Heart right ventricle (tissue), 16 donors: Measurements from ENCODE around the gene TNS1. TPM values are rescaled to one million over a fixed set of nuclear protein-coding genes. Genes with fewer than 3 reads are reported as not detected.
A peak's percentile ranks its signal among the peaks of the same experiment; 100 is the strongest.

Source experiments
- ATAC-seq, 8 donors: fragments of 200-7000 bp; cut with Tn5 transposase; one replicate each; pipeline ENCODE4 v1.9.1; 2020; ENCODE audit warnings: mild to moderate bottlenecking in 8 of 8, moderate library complexity in 8 of 8, moderate number of reproducible peaks in 1 of 8
- DNase-seq, 2 donors: peaks; one replicate each; pipeline ENCODE4 v3.0.0-alpha.2; 2020
- H3K27ac ChIP-seq, 10 donors: fragments of 200-600 bp; sonication (generic) in 2 of 10; one replicate each; pipeline versions ENCODE4 v1.5.0 to v1.8.0; 2020 to 2022; ENCODE audit warnings: mild to moderate bottlenecking in 3 of 10
- H3K27me3 ChIP-seq, 7 donors: fragments of 200-600 bp; one replicate each; pipeline ENCODE4 v1.8.0; 2021 to 2022; ENCODE audit warnings: mild to moderate bottlenecking in 2 of 7
- H3K36me3 ChIP-seq, 9 donors: fragments of 200-600 bp; sonication (generic) in 1 of 9; one replicate each; pipeline versions ENCODE4 v1.5.0 to v1.8.0; 2020 to 2022; ENCODE audit warnings: mild to moderate bottlenecking in 2 of 9
- H3K4me1 ChIP-seq, 9 donors: fragments of 200-600 bp; sonication (generic) in 1 of 9; one replicate each; pipeline versions ENCODE4 v1.5.0 to v1.8.0; 2020 to 2022; ENCODE audit warnings: mild to moderate bottlenecking in 4 of 9
- H3K4me3 ChIP-seq, 10 donors: fragments of 200-600 bp; sonication (generic) in 2 of 10; one replicate each; pipeline versions ENCODE4 v1.5.0 to v1.8.0; 2020 to 2022; ENCODE audit warnings: mild to moderate bottlenecking in 7 of 10, moderate library complexity in 2 of 10
- H3K9me3 ChIP-seq, 11 donors: fragments of 200-600 bp in 10 of 11; sonication (generic) in 2 of 11; one replicate each; pipeline versions ENCODE4 v1.5.0 to v1.8.0; 2013 to 2022; ENCODE audit warnings: mild to moderate bottlenecking in 2 of 11, control low read depth in 1 of 11, moderate library complexity in 1 of 11
- CTCF ChIP-seq, 9 donors: fragments of 200-600 bp; sonication (generic) in 2 of 9; IDR thresholded peaks; one replicate each; pipeline versions ENCODE4 v1.5.0 to v1.8.0; 2021 to 2022; ENCODE audit warnings: antibody characterized with exemption in 9 of 9, mild to moderate bottlenecking in 5 of 9, moderate library complexity in 1 of 9
- WGBS, 2 donors: extraction: QIAGEN DNeasy Blood & Tissue Kit; methylation state at CpG; one replicate each; pipeline ENCODE4 v1.1.7; 2013; ENCODE audit warnings: inconsistent platforms in 1 of 2; 5-methylcytosine and 5-hydroxymethylcytosine counted together
- intact Hi-C, 10 donors: fragments of 100-400 bp; cut with DNase I; formaldehyde crosslinking; loops; one replicate each; pipeline versions ENCODE4 v1.11.1 to v1.14.2; 2022
- polyA plus RNA-seq, 2 donors: library from polyadenylated mRNA; stranded (reverse); fragments of 200-250 nt; gene quantifications; one replicate each; pipeline ENCODE4 v1.2.3, GENCODE V29; 2013
- total RNA-seq, 10 donors: library from RNA; stranded (reverse); fragmentation: NEBNext Ultra II Directional in 3 of 10; extraction: Animal tissue kit (Norgen Biotek cat#: 25700) in 3 of 10; gene quantifications; one replicate each; pipeline versions ENCODE4 v1.2.1 to v1.2.4, GENCODE V29; 2021 to 2023
- donor health status: Arrhythmogenic right ventricular cardiomyopathy.
- donor health status: ischemic (EF 13 %, LVEDD 7.1; RV severe dilation, severe dysfunction).
- donor health status: healthy with polysubstance abuse.
- donor health status: DM: no; HTN: yes; CAD: no.
- donor health status: DM: no; HTN: no; CAD: no.
- donor health status: ischemic (EF 25% LVEDD 6.9; RV normal size, moderate dysfunction).
- donor health status: ischemic (EF 25% LVEDD 5.7; RV mildly dilated, moderate dysfunction).
- donor health status: healthy.
- donor health status: DM: yes; HTN: yes; CAD: no.
- donor health status: Ischemic cardiomyopathy.
- donor health status: ischemic (EF 35%, LVEDD 5.7; RV mildly dilated, moderate dysfunction).
- donor health status: nonischemic (EF 11% LVEDD 7.7; RV severe dilation, severe dysfunction).
- donor health status: DM: yes; HTN: yes; CAD: no.
- donor health status: PGD.
- donor health status: ischemic (EF 29% LVEDD 5.4; RV normal size, mild dysfunction).
- donor health status: nonischemic (EF 23%, LVEDD 6.1; RV moderate dilation, normal function).

The TNS1 gene
- total and polyA plus RNA-seq, 12 donors: 64.6 to 844 (median 731) TPM

- ATAC-seq (peak in 1 of 8 donors; percentile 1), DNase-seq (no peak)
- peak overlapping the region; percentile 36 to 99 (median 94) for H3K27ac ChIP-seq
- H3K9me3 ChIP-seq: no peaks in the 10 kb centered on the region
- no peak for TF ChIP-seq CTCF (IDR thresholded peaks at IDR 0.05)
- intact Hi-C loops: no loop called here
- no peak overlapping the region for H3K4me3 ChIP-seq
- H3K36me3 ChIP-seq: peaks cover 0 to 52% (median 36%) of the 10 kb centered on the region in 9 donors
- no peaks in the 10 kb centered on the region for H3K27me3 ChIP-seq
- peaks cover 72 to 100% (median 100%) of the 10 kb centered on the region in 9 donors for H3K4me1 ChIP-seq
- WGBS, 2 donors: 46 to 48% methylated on average over 10 of the region's 10 CpGs
These were observed 86.1 kb downstream of the TNS1 start for GRCh38 chr2:217916504-217917254.

- Histone ChIP-seq H3K27ac (peak overlapping the region; percentile 36 to 99 (median 94)), H3K4me3 (no peak overlapping the region), H3K36me3 (peaks cover 0 to 53% (median 36%) of the 10 kb centered on the region in 9 donors), H3K9me3 (no peaks in the 10 kb centered on the region), H3K4me1 (peaks cover 76 to 100% (median 100%) of the 10 kb centered on the region in 9 donors), H3K27me3 (no peaks in the 10 kb centered on the region)
- peak in 5 of 8 donors; percentile 16 to 65 (median 53) for ATAC-seq
- 45 to 47% methylated on average over 5 of the region's 5 CpGs for WGBS, 2 donors
- intact Hi-C loops: no loop called here
- no peak for DNase-seq
- TF ChIP-seq CTCF (IDR thresholded peaks at IDR 0.05): no peak
These were observed 87.1 kb downstream of the TNS1 start for GRCh38 chr2:217915706-217916105.

- Histone ChIP-seq H3K4me1 (peaks cover 79 to 100% (median 99%) of the 10 kb centered on the region in 9 donors), H3K36me3 (peaks cover 0 to 52% (median 36%) of the 10 kb centered on the region in 9 donors), H3K27me3 (no peaks in the 10 kb centered on the region), H3K4me3 (no peak overlapping the region), H3K9me3 (no peaks in the 10 kb centered on the region), H3K27ac (peak overlapping the region; percentile 36 to 99 (median 94))
- 82 to 85% methylated on average over 9 of the region's 9 CpGs for WGBS, 2 donors
- TF ChIP-seq CTCF (IDR thresholded peaks at IDR 0.05): no peak
- no peak for DNase-seq
- intact Hi-C loops: no loop called here
- ATAC-seq: no peak
These were observed 87.9 kb downstream of the TNS1 start for GRCh38 chr2:217914878-217915277.

GRCh38 chr2:217914078-217914477 is 88.7 kb downstream of the TNS1 start:
- DNase-seq: no peak
- no peak overlapping the region for H3K4me3 ChIP-seq
- no peaks in the 10 kb centered on the region for H3K9me3 ChIP-seq
- intact Hi-C loops: no loop called here
- 39 to 76% methylated on average over 1 of the region's 1 CpG for WGBS, 2 donors
- peaks cover 0 to 44% (median 30%) of the 10 kb centered on the region in 9 donors for H3K36me3 ChIP-seq
- peak overlapping the region; percentile 83 to 99 (median 94) for H3K27ac ChIP-seq
- no peak for TF ChIP-seq CTCF (IDR thresholded peaks at IDR 0.05)
- H3K4me1 ChIP-seq: peaks cover 78 to 100% (median 99%) of the 10 kb centered on the region in 9 donors
- no peak for ATAC-seq
- H3K27me3 ChIP-seq: no peaks in the 10 kb centered on the region
